NCI-H510A (cell line): ENCODE data around the gene LRRC3.
A peak's percentile ranks its signal among the peaks of the same experiment; 100 is the strongest.

ENCODE experiments used
- DNase-seq: peaks from one replicate; lab custom pipeline; 2025; lab: John Stamatoyannopoulos, UW

Gene LRRC3

GRCh38 chr21:44424608-44425306 lies 30.6 kb upstream of the LRRC3 start:
- DNase-seq, result no peak

- no peak for DNase-seq
These were observed 29.9 kb upstream of the LRRC3 start for GRCh38 chr21:44425307-44425894.

GRCh38 chr21:44425895-44426662 lies 29.2 kb upstream of the LRRC3 start:
- no peak for DNase-seq

- DNase-seq, result no peak
These were observed 28.6 kb upstream of the LRRC3 start for GRCh38 chr21:44426663-44427191.

- DNase-seq, result peak; percentile 19
These were observed 27.8 kb upstream of the LRRC3 start for GRCh38 chr21:44427241-44428120.

- DNase-seq, result no peak
These were observed 26.9 kb upstream of the LRRC3 start for GRCh38 chr21:44428281-44428960.

- no peak for DNase-seq
These were observed 25.4 kb upstream of the LRRC3 start for GRCh38 chr21:44429894-44430293.

GRCh38 chr21:44431300-44431699 lies 24.0 kb upstream of the LRRC3 start:
- DNase-seq, result no peak

GRCh38 chr21:44432841-44433790 lies 22.2 kb upstream of the LRRC3 start:
- no peak for DNase-seq

- DNase-seq, result no peak
These were observed 21.3 kb upstream of the LRRC3 start for GRCh38 chr21:44433791-44434567.

- no peak for DNase-seq
These were observed 20.8 kb upstream of the LRRC3 start for GRCh38 chr21:44434568-44434925.

- DNase-seq, result no peak
These were observed 20.2 kb upstream of the LRRC3 start for GRCh38 chr21:44434936-44435635.

- no peak for DNase-seq
These were observed 19.1 kb upstream of the LRRC3 start for GRCh38 chr21:44436111-44436611.

- no peak for DNase-seq
These were observed 18.4 kb upstream of the LRRC3 start for GRCh38 chr21:44436958-44437357.

GRCh38 chr21:44437371-44437695 lies 18.0 kb upstream of the LRRC3 start:
- no peak for DNase-seq

- DNase-seq, result no peak
These were observed 17.4 kb upstream of the LRRC3 start for GRCh38 chr21:44437696-44438431.

GRCh38 chr21:44438531-44439210 lies 16.6 kb upstream of the LRRC3 start:
- no peak for DNase-seq

- no peak for DNase-seq
These were observed 16.1 kb upstream of the LRRC3 start for GRCh38 chr21:44439211-44439600.
